ENCODE measurements around the gene PRDM15. TPM values are rescaled to one million over a fixed set of nuclear protein-coding genes. Genes with fewer than 3 reads are reported as not detected.

The PRDM15 gene
- total and polyA plus RNA-seq, 4 donors = 1.2 to 5.7 (median 2.1) TPM

DNA sequence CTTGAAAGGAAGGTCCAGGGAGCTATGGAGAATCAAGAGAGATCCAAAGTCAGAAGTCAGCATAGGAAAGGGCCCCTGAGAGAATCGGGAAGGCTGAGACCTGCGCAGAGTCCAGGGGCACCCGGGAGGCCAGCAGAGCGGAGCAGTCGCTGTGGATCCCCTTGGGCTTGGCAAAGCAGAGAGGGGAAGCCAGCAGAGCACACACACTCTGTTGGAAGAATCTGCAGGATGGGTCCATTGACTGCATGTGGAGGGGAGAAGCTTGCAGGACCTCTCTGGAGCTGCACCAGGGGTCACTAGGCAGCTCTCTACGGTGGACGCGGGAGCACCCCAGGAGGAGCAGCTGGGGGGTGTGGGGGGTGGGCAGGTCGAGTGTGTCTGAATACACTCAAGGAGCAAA is 118.7 kb downstream of the PRDM15 start:
- 86% methylated on average over 9 of the region's 9 CpGs for WGBS
- Histone ChIP-seq H3K36me3 (ENCODE audit: control insufficient read depth in 4 of 4, insufficient read depth in 3 of 4, low read depth in 1 of 4, low read length in 3 of 4) (peaks cover 0 to 14% (median 4%) of the 10 kb centered on the region in 4 donors), H3K4me3 (ENCODE audit: low read depth in 1 of 3, low read length in 3 of 3) (no peak overlapping the region)

GRCh38 chr21:41759926-41760325 is 119.2 kb downstream of the PRDM15 start:
- Histone ChIP-seq H3K4me1 (ENCODE audit: control insufficient read depth in 4 of 4, insufficient read depth in 4 of 4, low read length in 3 of 4) (peaks cover 25 to 55% (median 47%) of the 10 kb centered on the region in 4 donors), H3K27me3 (ENCODE audit: control insufficient read depth in 4 of 4, insufficient read depth in 4 of 4, low read length in 3 of 4) (no peaks in the 10 kb centered on the region), H3K4me3 (ENCODE audit: low read depth in 1 of 3, low read length in 3 of 3) (no peak overlapping the region), H3K36me3 (ENCODE audit: control insufficient read depth in 4 of 4, insufficient read depth in 3 of 4, low read depth in 1 of 4, low read length in 3 of 4) (peaks cover 4 to 18% (median 7%) of the 10 kb centered on the region in 4 donors), H3K27ac (ENCODE audit: low read depth in 1 of 2, low read length in 2 of 2) (no peak overlapping the region), H3K9me3 (ENCODE audit: control insufficient read depth in 4 of 4, low read length in 3 of 4) (no peaks in the 10 kb centered on the region), H3K9ac (ENCODE audit: low read depth in 1 of 2, low read length in 2 of 2) (no peak overlapping the region)
- no peak for DNase-seq (ENCODE audit: low spot score)
- TF ChIP-seq FOXA1 (IDR thresholded peaks at IDR 0.05) (no peak), RAD21 (IDR thresholded peaks at IDR 0.05) (no peak), REST (IDR thresholded peaks at IDR 0.05) (no peak), ZBTB33 (IDR thresholded peaks at IDR 0.05) (no peak), JUND (IDR thresholded peaks at IDR 0.05) (no peak), SP1 (IDR thresholded peaks at IDR 0.05) (no peak), YY1 (IDR thresholded peaks at IDR 0.05) (no peak), MAX (IDR thresholded peaks at IDR 0.05) (no peak), RXRA (IDR thresholded peaks at IDR 0.05) (no peak), GABPA (IDR thresholded peaks at IDR 0.05 in 1 of 2, conservative IDR thresholded peaks at IDR 0.05 in 1 of 2) (no peak), HNF4G (IDR thresholded peaks at IDR 0.05) (no peak), HNF4A (conservative IDR thresholded peaks at IDR 0.05) (no peak)
- TF ChIP-seq, protein P1, sequence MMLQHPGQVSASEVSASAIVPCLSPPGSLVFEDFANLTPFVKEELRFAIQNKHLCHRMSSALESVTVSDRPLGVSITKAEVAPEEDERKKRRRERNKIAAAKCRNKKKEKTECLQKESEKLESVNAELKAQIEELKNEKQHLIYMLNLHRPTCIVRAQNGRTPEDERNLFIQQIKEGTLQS (IDR thresholded peaks at IDR 0.05) = no peak
- WGBS = 93% methylated on average over 5 of the region's 5 CpGs

More for the DNA sequence above, 118.7 kb downstream of the PRDM15 start:
- H3K27me3 ChIP-seq (ENCODE audit: control insufficient read depth in 4 of 4, insufficient read depth in 4 of 4, low read length in 3 of 4) = no peaks in the 10 kb centered on the region
- no peak for DNase-seq (ENCODE audit: low spot score)
- peaks cover 25 to 60% (median 50%) of the 10 kb centered on the region in 4 donors for H3K4me1 ChIP-seq (ENCODE audit: control insufficient read depth in 4 of 4, insufficient read depth in 4 of 4, low read length in 3 of 4)
- H3K9me3 ChIP-seq (ENCODE audit: control insufficient read depth in 4 of 4, low read length in 3 of 4) = no peaks in the 10 kb centered on the region
- no peak overlapping the region for H3K9ac ChIP-seq (ENCODE audit: low read depth in 1 of 2, low read length in 2 of 2)
- TF ChIP-seq HNF4G (IDR thresholded peaks at IDR 0.05) (no peak), RAD21 (IDR thresholded peaks at IDR 0.05) (no peak), GABPA (IDR thresholded peaks at IDR 0.05 in 1 of 2, conservative IDR thresholded peaks at IDR 0.05 in 1 of 2) (no peak), JUND (IDR thresholded peaks at IDR 0.05) (no peak), EGR1 (IDR thresholded peaks at IDR 0.05; ENCODE audit: low read depth in 2 of 2) (no peak), YY1 (IDR thresholded peaks at IDR 0.05) (no peak), CTCF (IDR thresholded peaks at IDR 0.05; ENCODE audit: low read depth, low read length, missing input control) (no peak)
- H3K27ac ChIP-seq (ENCODE audit: low read depth in 1 of 2, low read length in 2 of 2) = no peak overlapping the region

Data from liver (tissue), 9 donors.